ENCODE measurements around the gene CCL13.

Gene CCL13

DNA sequence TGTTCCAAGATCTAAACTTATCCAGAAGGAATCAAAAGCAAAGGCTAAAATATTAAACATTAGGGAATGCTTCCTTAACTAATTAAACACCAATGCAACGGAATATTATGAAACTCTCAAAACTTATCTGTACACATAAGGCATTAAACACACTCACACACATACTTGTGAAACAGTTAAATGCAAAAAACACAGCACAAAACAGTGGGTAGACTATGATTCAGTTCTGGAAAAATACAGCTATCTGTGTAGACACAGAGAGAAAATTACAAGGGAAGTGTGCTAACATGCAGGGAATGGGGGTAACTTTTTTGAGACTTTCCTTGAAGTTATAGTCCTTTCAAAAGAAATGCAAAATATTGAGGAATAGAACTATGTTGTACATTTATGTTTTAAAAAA, 43.4 kb downstream of the CCL13 start:
- CTCF ChIA-PET = interaction anchor here (0.7 to 5.4 kb wide), 4 partner anchors 20 to 268 kb away, joined by 3 to 35 read pairs (median 4); partner anchors contain the start of gene CCL1
- Histone ChIP-seq H3K9me3 (ENCODE audit: control insufficient read depth, insufficient read depth, low read depth, low read length) (no peaks in the 10 kb centered on the region), H3K36me3 (ENCODE audit: control insufficient read depth in 2 of 2, insufficient read depth in 1 of 2, low read length in 2 of 2) (no peaks in the 10 kb centered on the region), H3K4me3 (ENCODE audit: low read depth, low read length) (no peak overlapping the region), H3K4me1 (ENCODE audit: control insufficient read depth, insufficient read depth, low read length) (no peaks in the 10 kb centered on the region), H3K27ac (ENCODE audit: extremely low read depth, low read depth, low read length) (no peak overlapping the region)
- POLR2A ChIA-PET = interaction anchor here (1.1 kb wide), 1 partner anchor 38 kb away, joined by 3 read pairs; no protein-coding TSS in a partner anchor
- TF ChIP-seq, protein P1, sequence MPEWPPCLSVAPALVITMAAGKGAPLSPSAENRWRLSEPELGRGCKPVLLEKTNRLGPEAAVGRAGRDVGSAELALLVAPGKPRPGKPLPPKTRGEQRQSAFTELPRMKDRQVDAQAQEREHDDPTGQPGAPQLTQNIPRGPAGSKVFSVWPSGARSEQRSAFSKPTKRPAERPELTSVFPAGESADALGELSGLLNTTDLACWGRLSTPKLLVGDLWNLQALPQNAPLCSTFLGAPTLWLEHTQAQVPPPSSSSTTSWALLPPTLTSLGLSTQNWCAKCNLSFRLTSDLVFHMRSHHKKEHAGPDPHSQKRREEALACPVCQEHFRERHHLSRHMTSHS (tag by site-specific recombination; IDR thresholded peaks at IDR 0.05) = no peak
- no peak for TF ChIP-seq ZNF433 (tag by site-specific recombination; IDR thresholded peaks at IDR 0.05; ENCODE audit: low read depth)

DNA sequence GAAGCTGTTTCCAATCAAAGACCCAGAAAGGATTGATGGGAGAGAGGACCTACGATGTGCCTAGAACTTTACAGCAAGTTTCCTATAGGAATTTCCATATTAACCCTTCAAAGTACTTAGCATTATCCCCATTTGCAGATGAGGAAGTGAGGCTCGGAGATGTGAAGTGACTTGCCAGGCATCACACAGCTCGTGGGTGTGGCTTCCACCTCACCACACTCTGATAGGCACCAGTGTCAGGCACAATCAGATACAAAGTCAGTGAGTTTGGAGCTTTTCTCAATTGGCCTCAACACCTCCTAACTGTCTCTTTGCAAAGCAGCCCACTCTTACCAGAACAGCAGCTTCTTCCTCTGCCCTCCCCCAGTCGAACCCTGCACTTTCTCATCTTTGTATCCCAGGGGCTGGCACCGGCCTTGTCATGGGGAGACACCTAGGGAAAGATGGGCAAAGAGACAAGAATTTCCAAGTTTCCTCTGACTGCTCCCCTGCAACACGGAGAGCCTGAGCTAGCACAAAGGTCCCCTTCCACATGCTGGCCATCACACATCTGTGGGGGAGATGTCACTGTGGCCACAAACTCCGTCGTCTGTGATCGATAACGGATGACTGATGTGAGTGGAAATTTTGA, 44.1 kb downstream of the CCL13 start:
- CTCF ChIA-PET = interaction anchor here (0.6 to 5.4 kb wide), 6 partner anchors 20 to 268 kb away, joined by 3 to 35 read pairs (median 4); partner anchors contain the start of gene CCL1
- H3K9me3 ChIP-seq (ENCODE audit: control insufficient read depth, insufficient read depth, low read depth, low read length) = no peaks in the 10 kb centered on the region
- no peak overlapping the region for H3K27ac ChIP-seq (ENCODE audit: extremely low read depth, low read depth, low read length)
- H3K4me1 ChIP-seq (ENCODE audit: control insufficient read depth, insufficient read depth, low read length) = no peaks in the 10 kb centered on the region
- H3K4me3 ChIP-seq (ENCODE audit: low read depth, low read length) = no peak overlapping the region
- POLR2A ChIA-PET = interaction anchor here (1.1 kb wide), 1 partner anchor 39 kb away, joined by 3 read pairs; no protein-coding TSS in a partner anchor
- H3K36me3 ChIP-seq (ENCODE audit: control insufficient read depth in 2 of 2, insufficient read depth in 1 of 2, low read length in 2 of 2) = no peaks in the 10 kb centered on the region
- TF ChIP-seq ZNF350 (tag by site-specific recombination; IDR thresholded peaks at IDR 0.05) = no peak
- no peak for TF ChIP-seq ZIC2 (tag by site-specific recombination; IDR thresholded peaks at IDR 0.05)
- no peak for TF ChIP-seq ZNF404 (tag by site-specific recombination; IDR thresholded peaks at IDR 0.05)
- TF ChIP-seq, protein P2, sequence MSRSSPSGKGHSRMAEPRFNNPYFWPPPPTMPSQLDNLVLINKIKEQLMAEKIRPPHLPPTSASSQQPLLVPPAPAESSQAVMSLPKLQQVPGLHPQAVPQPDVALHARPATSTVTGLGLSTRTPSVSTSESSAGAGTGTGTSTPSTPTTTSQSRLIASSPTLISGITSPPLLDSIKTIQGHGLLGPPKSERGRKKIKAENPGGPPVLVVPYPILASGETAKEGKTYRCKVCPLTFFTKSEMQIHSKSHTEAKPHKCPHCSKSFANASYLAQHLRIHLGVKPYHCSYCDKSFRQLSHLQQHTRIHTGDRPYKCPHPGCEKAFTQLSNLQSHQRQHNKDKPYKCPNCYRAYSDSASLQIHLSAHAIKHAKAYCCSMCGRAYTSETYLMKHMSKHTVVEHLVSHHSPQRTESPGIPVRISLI (tag by site-specific recombination; IDR thresholded peaks at IDR 0.05) = no peak
- no peak for TF ChIP-seq RBAK (tag by site-specific recombination; IDR thresholded peaks at IDR 0.05)
- TF ChIP-seq, protein P1 (tag by site-specific recombination; IDR thresholded peaks at IDR 0.05) = no peak
- TF ChIP-seq SP3 (tag by site-specific recombination; IDR thresholded peaks at IDR 0.05) = no peak
- TF ChIP-seq, protein P3, sequence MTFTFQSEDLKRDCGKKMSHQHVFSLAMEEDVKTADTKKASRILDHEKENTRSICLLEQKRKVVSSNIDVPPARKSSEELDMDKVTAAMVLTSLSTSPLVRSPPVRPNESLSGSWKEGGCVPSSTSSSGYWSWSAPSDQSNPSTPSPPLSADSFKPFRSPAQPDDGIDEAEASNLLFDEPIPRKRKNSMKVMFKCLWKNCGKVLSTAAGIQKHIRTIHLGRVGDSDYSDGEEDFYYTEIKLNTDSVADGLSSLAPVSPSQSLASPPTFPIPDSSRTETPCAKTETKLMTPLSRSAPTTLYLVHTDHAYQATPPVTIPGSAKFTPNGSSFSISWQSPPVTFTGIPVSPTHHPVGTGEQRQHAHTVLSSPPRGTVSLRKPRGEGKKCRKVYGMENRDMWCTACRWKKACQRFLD (tag by site-specific recombination; IDR thresholded peaks at IDR 0.05) = no peak

DNA sequence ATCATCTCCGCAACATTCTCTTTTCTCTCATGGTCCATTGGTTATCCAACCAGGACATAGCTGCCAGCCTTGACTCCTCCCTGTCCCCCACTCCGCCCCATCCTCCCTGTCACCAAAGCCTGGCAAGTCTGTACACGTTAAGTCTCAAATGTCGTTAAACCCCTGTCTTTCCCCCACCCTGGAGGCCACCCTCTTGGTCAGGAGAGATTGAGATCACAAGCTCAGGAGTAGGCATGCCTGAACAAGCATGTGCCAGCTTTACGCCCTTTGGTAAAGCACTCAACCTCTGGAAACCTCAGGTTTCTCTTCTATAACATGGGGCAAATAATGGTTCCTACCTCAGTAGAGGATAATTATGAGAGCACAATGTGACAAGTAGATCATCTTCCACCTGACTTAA, 44.9 kb downstream of the CCL13 start:
- Histone ChIP-seq H3K4me1 (ENCODE audit: control insufficient read depth, insufficient read depth, low read length) (no peaks in the 10 kb centered on the region), H3K36me3 (ENCODE audit: control insufficient read depth in 2 of 2, insufficient read depth in 1 of 2, low read length in 2 of 2) (no peaks in the 10 kb centered on the region), H3K27ac (ENCODE audit: extremely low read depth, low read depth, low read length) (peak overlapping the region; percentile 16; the same call in 1 of the 2 replicates), H3K9me3 (ENCODE audit: control insufficient read depth, insufficient read depth, low read depth, low read length) (no peaks in the 10 kb centered on the region), H3K4me3 (ENCODE audit: low read depth, low read length) (no peak overlapping the region)
- CTCF ChIA-PET = interaction anchor here (0.6 to 5.4 kb wide), 3 partner anchors 19 to 69 kb away, joined by 3 to 35 read pairs (median 3); partner anchors contain the start of gene CCL1
- POLR2A ChIA-PET = no interaction called here
- TF ChIP-seq ZNF660 (tag by site-specific recombination; IDR thresholded peaks at IDR 0.05) (0 out of 2 replicates have a peak, but pooled peaks have one; percentile 52), MZF1 (tag by site-specific recombination; IDR thresholded peaks at IDR 0.05; ENCODE audit: borderline replicate concordance) (no peak), GLIS1 (tag by site-specific recombination; IDR thresholded peaks at IDR 0.05) (peak; percentile 53; the same call in 1 of the 2 replicates), HOXC10 (CRISPR knock-in tag; IDR thresholded peaks at IDR 0.05) (no peak), ZIC2 (tag by site-specific recombination; IDR thresholded peaks at IDR 0.05) (peak; percentile 24; the same call in 1 of the 2 replicates), OSR2 (tag by site-specific recombination; IDR thresholded peaks at IDR 0.05) (0 out of 2 replicates have a peak, but pooled peaks have one; percentile 18), ZBTB20 (tag by site-specific recombination; IDR thresholded peaks at IDR 0.05) (peak; percentile 41; the same call in 1 of the 2 replicates), ZNF473 (tag by site-specific recombination; IDR thresholded peaks at IDR 0.05) (no peak), ZFP41 (tag by site-specific recombination; IDR thresholded peaks at IDR 0.05; ENCODE audit: borderline replicate concordance) (no peak), ZNF140 (tag by site-specific recombination; IDR thresholded peaks at IDR 0.05) (no peak), ZNF777 (tag by site-specific recombination; IDR thresholded peaks at IDR 0.05; ENCODE audit: borderline replicate concordance) (no peak), ZNF664 (tag by site-specific recombination; IDR thresholded peaks at IDR 0.05) (no peak)
- TF ChIP-seq, protein P4, sequence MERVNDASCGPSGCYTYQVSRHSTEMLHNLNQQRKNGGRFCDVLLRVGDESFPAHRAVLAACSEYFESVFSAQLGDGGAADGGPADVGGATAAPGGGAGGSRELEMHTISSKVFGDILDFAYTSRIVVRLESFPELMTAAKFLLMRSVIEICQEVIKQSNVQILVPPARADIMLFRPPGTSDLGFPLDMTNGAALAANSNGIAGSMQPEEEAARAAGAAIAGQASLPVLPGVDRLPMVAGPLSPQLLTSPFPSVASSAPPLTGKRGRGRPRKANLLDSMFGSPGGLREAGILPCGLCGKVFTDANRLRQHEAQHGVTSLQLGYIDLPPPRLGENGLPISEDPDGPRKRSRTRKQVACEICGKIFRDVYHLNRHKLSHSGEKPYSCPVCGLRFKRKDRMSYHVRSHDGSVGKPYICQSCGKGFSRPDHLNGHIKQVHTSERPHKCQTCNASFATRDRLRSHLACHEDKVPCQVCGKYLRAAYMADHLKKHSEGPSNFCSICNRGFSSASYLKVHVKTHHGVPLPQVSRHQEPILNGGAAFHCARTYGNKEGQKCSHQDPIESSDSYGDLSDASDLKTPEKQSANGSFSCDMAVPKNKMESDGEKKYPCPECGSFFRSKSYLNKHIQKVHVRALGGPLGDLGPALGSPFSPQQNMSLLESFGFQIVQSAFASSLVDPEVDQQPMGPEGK (tag by site-specific recombination; IDR thresholded peaks at IDR 0.05) = 0 out of 2 replicates have a peak, but pooled peaks have one; percentile 30
- TF ChIP-seq, protein P5, sequence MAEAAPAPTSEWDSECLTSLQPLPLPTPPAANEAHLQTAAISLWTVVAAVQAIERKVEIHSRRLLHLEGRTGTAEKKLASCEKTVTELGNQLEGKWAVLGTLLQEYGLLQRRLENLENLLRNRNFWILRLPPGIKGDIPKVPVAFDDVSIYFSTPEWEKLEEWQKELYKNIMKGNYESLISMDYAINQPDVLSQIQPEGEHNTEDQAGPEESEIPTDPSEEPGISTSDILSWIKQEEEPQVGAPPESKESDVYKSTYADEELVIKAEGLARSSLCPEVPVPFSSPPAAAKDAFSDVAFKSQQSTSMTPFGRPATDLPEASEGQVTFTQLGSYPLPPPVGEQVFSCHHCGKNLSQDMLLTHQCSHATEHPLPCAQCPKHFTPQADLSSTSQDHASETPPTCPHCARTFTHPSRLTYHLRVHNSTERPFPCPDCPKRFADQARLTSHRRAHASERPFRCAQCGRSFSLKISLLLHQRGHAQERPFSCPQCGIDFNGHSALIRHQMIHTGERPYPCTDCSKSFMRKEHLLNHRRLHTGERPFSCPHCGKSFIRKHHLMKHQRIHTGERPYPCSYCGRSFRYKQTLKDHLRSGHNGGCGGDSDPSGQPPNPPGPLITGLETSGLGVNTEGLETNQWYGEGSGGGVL (tag by site-specific recombination; IDR thresholded peaks at IDR 0.05) = peak; percentile 90

Measured in HEK293 (cell line).